Panc1 (cell line): Measurements from ENCODE around the gene TMEM239. TPM values are rescaled to one million over a fixed set of nuclear protein-coding genes. Genes with fewer than 3 reads are reported as not detected.

Experiments
- ATAC-seq: fragments of 200-7000 bp; cut with Tn5 transposase; 2 replicates; pipeline ENCODE4 v1.9.1; 2020; ENCODE audit warnings: mild to moderate bottlenecking, moderate library complexity
- BruUV-seq: library from RNA; stranded (reverse); fragments of 400-500 nt; replicated peaks from 2 replicates; lab custom pipeline; 2021; lab: Mats Ljungman, UMichigan
- CTCF ChIA-PET: fragments of 300-600 bp; sonication (Branson Sonifier 250); formaldehyde crosslinking; loops from one replicate; lab custom pipeline; 2022; ENCODE audit warnings: antibody characterized with exemption; lab: Charles Lee
- POLR2A ChIA-PET: fragments of 300-600 bp; sonication (Branson Sonifier 250); formaldehyde crosslinking; loops from one replicate; lab custom pipeline; 2022; ENCODE audit warnings: antibody characterized with exemption; lab: Charles Lee
- DNase-seq: peaks from one replicate; pipeline ENCODE4 v3.0.0-alpha.2; 2010; ENCODE audit warnings: low read depth, low spot score
- H3K27ac ChIP-seq: 2 replicates; pipeline ENCODE4 v1.5.1; 2011; ENCODE audit warnings: mild to moderate bottlenecking, low read length, inconsistent platforms
- H3K27me3 ChIP-seq: fragments of 200-500 bp; sonication (Bioruptor generic); 2 replicates; pipeline ENCODE4 v1.6.0; 2014; ENCODE audit warnings: low read length, inconsistent platforms; ENCODE audit not compliant: control insufficient read depth, insufficient read depth
- H3K36me3 ChIP-seq: fragments of 200-500 bp; sonication (Bioruptor generic); 2 replicates; pipeline ENCODE4 v1.5.1; 2014; ENCODE audit warnings: inconsistent platforms, mild to moderate bottlenecking, low read length, moderate library complexity; ENCODE audit not compliant: control insufficient read depth, insufficient read depth
- H3K4me1 ChIP-seq: 2 replicates; pipeline ENCODE4 v1.5.1; 2011; ENCODE audit warnings: inconsistent platforms, mild to moderate bottlenecking, low read length, moderate library complexity; ENCODE audit not compliant: control insufficient read depth, insufficient read depth
- H3K4me3 ChIP-seq, 2 experiments: 2 replicates each; pipeline ENCODE4 v1.5.1; 2011 to 2012; ENCODE audit warnings: low read depth in 2 of 2, low read length in 2 of 2, mild to moderate bottlenecking in 2 of 2, inconsistent platforms in 1 of 2, moderate library complexity in 1 of 2
- H3K9me3 ChIP-seq: fragments of 200-500 bp; sonication (Bioruptor generic); 2 replicates; pipeline ENCODE4 v1.5.1; 2014; ENCODE audit warnings: low read depth, mild to moderate bottlenecking, inconsistent platforms, low read length, moderate library complexity; ENCODE audit not compliant: control insufficient read depth, insufficient read depth
- CTCF ChIP-seq: fragments of 450-650 bp; IDR thresholded peaks from 2 replicates; pipeline ENCODE4 v1.5.1; 2017; ENCODE audit warnings: mild to moderate bottlenecking
- POLR2AphosphoS5 ChIP-seq: IDR thresholded peaks from 2 replicates; pipeline ENCODE4 v1.6.1; 2012; ENCODE audit warnings: mild to moderate bottlenecking, low read depth, low read length, moderate library complexity
- REST ChIP-seq, 2 experiments: IDR thresholded peaks; 2 replicates each; pipeline ENCODE4 v1.6.1; 2011 to 2012; ENCODE audit warnings: low read depth in 2 of 2, control low read depth in 1 of 2, low read length in 1 of 2, mild to moderate bottlenecking in 1 of 2, moderate library complexity in 1 of 2; ENCODE audit not compliant: insufficient read depth in 1 of 2
- SIN3A ChIP-seq: IDR thresholded peaks from 2 replicates; pipeline ENCODE4 v1.6.1; 2012; ENCODE audit warnings: low read depth, mild to moderate bottlenecking, low read length, moderate library complexity, borderline replicate concordance; ENCODE audit not compliant: insufficient read depth
- TCF7L2 ChIP-seq: IDR thresholded peaks from 2 replicates; pipeline ENCODE4 v1.6.1; 2011; ENCODE audit warnings: mild to moderate bottlenecking, low read depth, low read length, inconsistent platforms
- in situ Hi-C: cut with HindIII; loops from 2 replicates; pipeline ENCODE4 v1.10.0; 2016; ENCODE audit warnings: low sequenced_read_pairs, low pct_unique_long_range_greater_than_20kb
- intact Hi-C: fragments of 100-400 bp; cut with micrococcal nuclease; formaldehyde crosslinking; loops from one replicate; pipeline ENCODE4 v1.10.0; 2022; ENCODE audit not compliant: unreplicated experiment
- total RNA-seq: library from RNA; stranded (reverse); gene quantifications from one replicate; pipeline ENCODE4 v1.2.1, GENCODE V29; 2021; ENCODE audit not compliant: unreplicated experiment

Gene TMEM239
- total RNA-seq, 1 experiment from 2014 or later, result not detected

- no peak for DNase-seq
- ChIA-PET CTCF (interaction anchor here (0.7 kb wide), 1 partner anchor 602 kb away, joined by 7 read pairs; no protein-coding TSS in a partner anchor), POLR2A (no interaction called here)
- H3K27ac ChIP-seq, result no peak overlapping the region
- intact Hi-C loops (no loop called here), in situ Hi-C loops (no loop called here)
- ATAC-seq, result no peak
- no peaks in the 10 kb centered on the region for H3K36me3 ChIP-seq
- no peaks in the 10 kb centered on the region; the same call in 1 of the 2 replicates for H3K4me1 ChIP-seq
- H3K9me3 ChIP-seq, result peaks cover 6% of the 10 kb centered on the region; the same call in 1 of the 2 replicates
- no TSS peak for BruUV-seq
- TF ChIP-seq CTCF (no peak), TCF7L2 (no peak), REST (IDR thresholded peaks at IDR 0.05; ENCODE audit: insufficient read depth in 1 of 2, low read depth in 2 of 2, low read length in 1 of 2) (no peak), POLR2AphosphoS5 (no peak), SIN3A (no peak)
- H3K4me3 ChIP-seq, result no peak overlapping the region
- no peaks in the 10 kb centered on the region for H3K27me3 ChIP-seq
Observed at GRCh38 chr20:2809690-2810089, 6.5 kb upstream of the TMEM239 start.

- intact Hi-C loops, result no loop called here
- no peak for DNase-seq
- CTCF ChIA-PET, result no interaction called here
- POLR2A ChIA-PET, result interaction anchor here (0.6 kb wide), 1 partner anchor 9 kb away, joined by 3 read pairs; no protein-coding TSS in a partner anchor
- no TSS peak for BruUV-seq
- no peak for ATAC-seq
- Histone ChIP-seq H3K27me3 (no peaks in the 10 kb centered on the region), H3K4me1 (no peaks in the 10 kb centered on the region; the same call in 1 of the 2 replicates), H3K4me3 (no peak overlapping the region), H3K27ac (no peak overlapping the region), H3K36me3 (no peaks in the 10 kb centered on the region), H3K9me3 (peaks cover 6% of the 10 kb centered on the region; the same call in 1 of the 2 replicates)
- in situ Hi-C loops, result no loop called here
- TF ChIP-seq TCF7L2 (no peak), CTCF (no peak), SIN3A (no peak), POLR2AphosphoS5 (no peak), REST (IDR thresholded peaks at IDR 0.05; ENCODE audit: insufficient read depth in 1 of 2, low read depth in 2 of 2, low read length in 1 of 2) (no peak)
Observed at GRCh38 chr20:2812189-2812588, 4.0 kb upstream of the TMEM239 start.
